Lower lobe of right lung (tissue), 2 donors: Measurements from ENCODE around the gene HLA-DMB. TPM values are rescaled to one million over a fixed set of nuclear protein-coding genes. Genes with fewer than 3 reads are reported as not detected.

Experiments used
- ATAC-seq, 2 donors: fragments of 200-7000 bp; cut with Tn5 transposase; one replicate each; pipeline ENCODE4 v1.9.1; 2020 to 2022; ENCODE audit warnings: mild to moderate bottlenecking in 2 of 2, moderate library complexity in 2 of 2
- DNase-seq: peaks from one replicate; pipeline ENCODE4 v3.0.0-alpha.2; 2020
- H3K27ac ChIP-seq: fragments of 200-600 bp; one replicate; pipeline ENCODE4 v1.8.0; 2022
- H3K27me3 ChIP-seq: fragments of 200-600 bp; one replicate; pipeline ENCODE4 v1.8.0; 2022; ENCODE audit warnings: low read depth
- H3K36me3 ChIP-seq: fragments of 200-600 bp; one replicate; pipeline ENCODE4 v1.8.0; 2022; ENCODE audit warnings: mild to moderate bottlenecking
- H3K4me1 ChIP-seq: fragments of 200-600 bp; one replicate; pipeline ENCODE4 v1.8.0; 2022
- H3K4me3 ChIP-seq: fragments of 200-600 bp; one replicate; pipeline ENCODE4 v1.8.0; 2022; ENCODE audit warnings: mild to moderate bottlenecking
- H3K9me3 ChIP-seq: fragments of 200-600 bp; one replicate; pipeline ENCODE4 v1.8.0; 2022
- intact Hi-C: fragments of 100-400 bp; cut with DNase I; formaldehyde crosslinking; loops from one replicate; pipeline ENCODE4 v1.11.0; 2022
- total RNA-seq: library from RNA; stranded (reverse); fragmentation: NEBNext Ultra II Directional; extraction: Animal tissue kit (Norgen Biotek cat#: 25700); gene quantifications from one replicate; pipeline ENCODE4 v1.2.1, GENCODE V29; 2021
- TF ChIP-seq, protein P1 (sequence below): fragments of 200-600 bp; IDR thresholded peaks from one replicate; pipeline ENCODE4 v1.8.0; 2022; ENCODE audit warnings: antibody characterized with exemption, mild to moderate bottlenecking
- donor health status: DM: no; HTN: yes; CAD: no; lungs with severe emphysema.

HLA-DMB gene
- total RNA-seq, 1 donor from 2014 or later = 208 TPM

DNA sequence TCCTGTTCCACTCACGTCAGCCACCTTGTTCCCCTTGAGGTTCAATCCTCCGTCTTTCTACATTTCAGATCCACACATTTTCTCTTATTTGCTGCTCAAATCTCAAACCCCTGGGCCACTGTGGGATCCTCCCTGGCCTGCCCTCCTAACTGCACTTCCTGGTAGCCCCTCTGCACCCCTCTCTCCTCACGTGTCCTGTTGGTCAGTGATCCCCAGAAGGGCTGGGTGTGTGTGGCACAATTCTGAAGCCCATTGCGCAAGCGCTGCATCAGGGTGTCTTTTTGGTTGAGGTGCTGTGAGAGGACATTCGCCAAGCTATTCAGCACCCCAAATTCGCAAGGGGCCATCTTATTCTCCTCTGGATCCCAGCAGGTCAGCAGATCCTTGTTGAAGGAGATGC is 2.3 kb downstream of the HLA-DMB start:
- H3K27me3 ChIP-seq = no peaks in the 10 kb centered on the region
- TF ChIP-seq, protein P1, sequence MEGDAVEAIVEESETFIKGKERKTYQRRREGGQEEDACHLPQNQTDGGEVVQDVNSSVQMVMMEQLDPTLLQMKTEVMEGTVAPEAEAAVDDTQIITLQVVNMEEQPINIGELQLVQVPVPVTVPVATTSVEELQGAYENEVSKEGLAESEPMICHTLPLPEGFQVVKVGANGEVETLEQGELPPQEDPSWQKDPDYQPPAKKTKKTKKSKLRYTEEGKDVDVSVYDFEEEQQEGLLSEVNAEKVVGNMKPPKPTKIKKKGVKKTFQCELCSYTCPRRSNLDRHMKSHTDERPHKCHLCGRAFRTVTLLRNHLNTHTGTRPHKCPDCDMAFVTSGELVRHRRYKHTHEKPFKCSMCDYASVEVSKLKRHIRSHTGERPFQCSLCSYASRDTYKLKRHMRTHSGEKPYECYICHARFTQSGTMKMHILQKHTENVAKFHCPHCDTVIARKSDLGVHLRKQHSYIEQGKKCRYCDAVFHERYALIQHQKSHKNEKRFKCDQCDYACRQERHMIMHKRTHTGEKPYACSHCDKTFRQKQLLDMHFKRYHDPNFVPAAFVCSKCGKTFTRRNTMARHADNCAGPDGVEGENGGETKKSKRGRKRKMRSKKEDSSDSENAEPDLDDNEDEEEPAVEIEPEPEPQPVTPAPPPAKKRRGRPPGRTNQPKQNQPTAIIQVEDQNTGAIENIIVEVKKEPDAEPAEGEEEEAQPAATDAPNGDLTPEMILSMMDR = no peak
- peak overlapping the region; percentile 56 for H3K4me3 ChIP-seq
- no peak overlapping the region for H3K27ac ChIP-seq
- H3K9me3 ChIP-seq = no peaks in the 10 kb centered on the region
- H3K36me3 ChIP-seq = peaks cover 21% of the 10 kb centered on the region
- DNase-seq (no peak), ATAC-seq (no peak)
- intact Hi-C loops = loop anchor here (10.0 kb wide), 1 partner anchor 46 kb away; no protein-coding TSS in a partner anchor
- H3K4me1 ChIP-seq = peaks cover 33% of the 10 kb centered on the region

DNA sequence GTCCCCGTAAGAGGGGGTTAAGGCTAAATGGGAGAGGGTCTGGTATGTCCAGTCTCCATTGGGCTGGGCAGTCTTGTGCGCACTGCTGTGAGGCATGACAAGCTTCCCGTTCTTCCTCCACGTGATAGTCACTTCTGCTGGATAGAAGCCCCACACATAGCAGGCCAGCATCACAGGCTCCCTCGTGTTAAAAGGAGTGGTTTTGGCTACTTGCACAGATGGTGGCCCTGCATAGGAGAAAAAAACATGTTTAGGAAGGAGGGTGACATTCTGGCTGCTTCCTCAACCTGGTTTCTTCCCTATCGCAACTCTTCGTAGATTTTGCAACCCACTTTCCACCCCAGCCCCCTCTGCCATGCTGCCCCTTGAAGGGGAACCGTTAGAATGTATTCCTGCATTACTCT is 3.6 kb downstream of the HLA-DMB start:
- Histone ChIP-seq H3K27ac (peak overlapping the region; percentile 71), H3K9me3 (no peaks in the 10 kb centered on the region), H3K36me3 (peaks cover 21% of the 10 kb centered on the region), H3K4me1 (peaks cover 22% of the 10 kb centered on the region), H3K4me3 (no peak overlapping the region), H3K27me3 (no peaks in the 10 kb centered on the region)
- TF ChIP-seq, protein P1 = no peak
- peak in 1 of 2 donors; percentile 37 for ATAC-seq
- DNase-seq = peak; percentile 61
- intact Hi-C loops = loop anchor here (10.0 kb wide), 1 partner anchor 48 kb away; no protein-coding TSS in a partner anchor

DNA sequence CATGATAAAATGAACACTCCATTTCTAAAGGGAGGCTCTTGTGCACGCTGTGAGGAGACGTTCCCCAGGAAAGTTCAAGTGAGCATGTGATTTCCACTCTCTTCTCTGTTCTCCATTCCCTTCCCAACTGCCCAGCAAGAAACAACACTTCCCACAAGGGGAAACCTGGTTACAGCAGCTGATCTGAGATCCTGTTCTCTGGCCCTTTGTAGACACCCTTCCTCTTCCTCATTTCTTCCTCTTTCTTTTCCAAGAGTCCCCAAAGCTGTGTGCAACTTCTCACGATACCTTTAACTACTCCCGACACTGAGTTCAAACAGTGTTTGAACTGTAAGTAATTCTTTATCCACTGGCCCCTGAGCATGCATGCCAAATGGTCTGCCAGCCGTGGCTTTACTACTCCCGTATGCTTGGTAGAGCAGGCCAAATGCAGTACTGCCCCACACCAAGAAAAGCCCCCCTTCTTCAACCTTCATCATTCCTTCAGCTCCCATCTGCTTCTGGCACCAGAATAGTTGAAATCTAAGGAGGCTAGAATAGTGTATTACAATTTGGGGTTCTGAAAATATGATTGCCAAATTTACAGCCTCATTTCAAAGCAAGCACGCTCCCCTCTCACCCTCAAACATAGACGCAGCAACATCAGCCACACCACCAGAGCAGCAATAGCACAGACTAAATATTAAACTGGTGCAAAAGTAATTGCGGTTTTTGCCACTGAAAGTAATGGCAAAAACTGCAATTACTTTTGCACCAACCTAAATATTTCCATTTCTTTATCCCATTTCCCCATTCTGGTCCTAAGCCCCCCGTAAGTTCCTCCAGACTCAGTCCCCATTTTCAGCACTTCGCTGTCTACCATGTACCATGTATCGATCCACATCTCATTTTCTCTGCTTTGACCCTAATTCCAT is 4.3 kb downstream of the HLA-DMB start:
- intact Hi-C loops = loop anchor here (10.0 kb wide), 1 partner anchor 48 kb away; no protein-coding TSS in a partner anchor
- DNase-seq (no peak), ATAC-seq (no peak)
- TF ChIP-seq, protein P1 = no peak
- Histone ChIP-seq H3K36me3 (peaks cover 21% of the 10 kb centered on the region), H3K27ac (peak overlapping the region; percentile 71), H3K9me3 (no peaks in the 10 kb centered on the region), H3K4me3 (no peak overlapping the region), H3K27me3 (no peaks in the 10 kb centered on the region), H3K4me1 (peaks cover 15% of the 10 kb centered on the region)

DNA sequence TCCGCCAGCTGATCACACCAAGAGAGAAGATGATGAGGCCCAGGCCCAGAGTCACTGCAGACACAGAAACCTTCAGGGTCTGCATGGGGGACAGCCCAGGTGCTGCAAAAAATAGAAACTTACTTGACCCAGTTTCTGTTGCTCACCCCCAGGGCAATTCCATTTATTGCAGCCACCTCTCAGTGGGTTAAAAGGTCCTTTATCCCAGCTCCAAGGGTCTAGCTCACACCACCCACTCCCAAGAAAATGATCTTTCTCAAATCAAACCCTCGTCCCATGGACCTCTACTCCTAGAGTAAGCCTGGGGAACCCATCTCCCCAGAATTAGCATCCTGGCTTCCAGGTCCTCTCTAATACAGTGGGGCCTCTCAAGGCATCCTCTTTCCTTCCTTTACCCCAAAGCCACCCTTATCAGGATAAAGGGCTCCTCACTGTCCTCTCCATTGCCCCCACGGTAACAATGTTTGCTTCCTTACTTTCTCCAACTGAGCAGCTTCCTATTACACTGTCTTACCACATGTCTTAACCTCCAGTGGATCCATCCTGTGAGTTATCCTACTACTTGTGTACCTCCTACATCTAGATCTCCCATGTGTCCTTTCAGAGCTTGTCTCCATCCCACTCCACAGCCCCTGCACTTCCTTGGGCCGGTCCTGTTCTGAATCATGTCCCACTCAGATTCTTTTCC is 5.1 kb downstream of the HLA-DMB start:
- Histone ChIP-seq H3K9me3 (no peaks in the 10 kb centered on the region), H3K27me3 (no peaks in the 10 kb centered on the region), H3K36me3 (peaks cover 21% of the 10 kb centered on the region), H3K4me1 (peaks cover 9% of the 10 kb centered on the region), H3K27ac (peak overlapping the region; percentile 21), H3K4me3 (no peak overlapping the region)
- ATAC-seq = no peak
- DNase-seq = no peak
- TF ChIP-seq, protein P1 = no peak
- intact Hi-C loops = loop anchor here (10.0 kb wide), 1 partner anchor 49 kb away; no protein-coding TSS in a partner anchor

DNA sequence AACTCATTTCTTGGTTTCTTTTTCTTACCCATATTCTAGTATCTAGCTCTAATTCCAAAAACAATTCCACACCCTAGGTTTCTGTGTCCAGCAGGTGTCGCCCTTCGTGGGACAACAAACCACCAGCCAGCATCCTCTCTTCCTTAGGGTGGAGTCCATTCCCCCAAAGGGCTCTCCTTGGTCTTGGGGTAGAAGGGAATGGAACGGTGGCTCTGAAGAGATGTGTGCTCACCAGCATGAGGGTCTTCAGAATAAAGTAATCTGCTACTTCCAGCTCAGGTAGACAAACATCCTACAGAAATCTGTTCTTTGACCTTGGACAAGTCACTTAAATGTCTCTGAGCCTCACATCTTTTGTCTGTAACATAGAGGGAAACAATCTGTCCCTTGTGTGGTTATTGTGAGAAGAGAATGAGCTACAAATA is 7.2 kb downstream of the HLA-DMB start:
- H3K27me3 ChIP-seq = no peaks in the 10 kb centered on the region
- no peaks in the 10 kb centered on the region for H3K4me1 ChIP-seq
- no peaks in the 10 kb centered on the region for H3K9me3 ChIP-seq
- DNase-seq (peak; percentile 80), ATAC-seq (peak; percentile 76 to 87)
- H3K36me3 ChIP-seq = peaks cover 21% of the 10 kb centered on the region
- H3K4me3 ChIP-seq = no peak overlapping the region
- H3K27ac ChIP-seq = peak overlapping the region; percentile 9
- intact Hi-C loops = loop anchor here (10.0 kb wide), 1 partner anchor 51 kb away; no protein-coding TSS in a partner anchor
- TF ChIP-seq, protein P1 = peak; percentile 85
